Measurements from ENCODE around the gene RGL4. TPM values are rescaled to one million over a fixed set of nuclear protein-coding genes. Genes with fewer than 3 reads are reported as not detected.

RGL4 gene
- total and polyA plus RNA-seq, 2 donors (not counting 1 experiment from before 2014, with no cell fraction given): 0.81 to 2.7 TPM

DNA sequence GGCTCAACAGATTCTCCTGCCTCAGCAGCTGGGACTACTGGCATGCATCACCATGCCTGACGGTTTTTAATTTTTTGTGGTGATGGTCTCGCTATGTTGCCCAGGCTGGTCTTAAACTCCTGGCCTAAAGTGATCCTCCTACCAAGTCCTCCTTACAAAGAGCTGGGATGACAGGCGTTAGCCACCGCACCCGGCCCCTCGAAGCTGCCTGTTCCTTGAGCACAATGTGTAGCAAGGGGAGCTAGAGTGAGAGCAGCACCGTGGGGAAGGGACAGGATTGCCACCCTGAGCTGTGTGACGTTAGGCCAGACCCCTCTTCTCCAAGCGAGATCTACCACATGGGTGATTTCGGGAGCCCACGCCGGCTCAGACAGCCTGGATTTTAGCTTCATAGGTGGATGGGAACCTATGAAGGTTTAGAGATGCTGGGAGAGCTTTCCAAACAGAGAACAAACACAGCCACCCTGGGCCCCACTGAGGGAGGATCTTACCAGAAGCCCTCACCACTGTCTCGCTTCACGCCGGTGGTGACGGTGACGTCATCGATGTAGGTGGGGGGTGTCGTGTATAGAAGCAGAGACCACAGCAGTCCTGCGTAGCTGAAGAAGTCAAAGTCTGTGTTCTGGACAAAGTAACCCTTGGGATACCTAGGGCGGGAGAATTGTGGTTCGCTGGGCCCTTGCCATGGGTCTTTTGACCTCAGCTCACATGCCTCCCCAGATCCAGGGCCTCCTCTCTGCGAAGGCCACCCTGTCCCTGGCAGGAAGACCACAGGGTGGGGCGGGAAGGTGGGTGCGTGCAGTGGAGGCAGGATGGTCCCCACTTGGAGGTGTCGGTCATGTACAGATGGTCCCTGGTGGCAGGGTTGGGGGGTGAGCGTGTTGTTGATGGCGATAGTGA is 23.1 kb downstream of the RGL4 start:
- DNase-seq: no peak
- H2AFZ ChIP-seq (ENCODE audit: insufficient read depth, low read depth, low read length, poor library complexity, severe bottlenecking): no peak overlapping the region
- intact Hi-C loops (cut with micrococcal nuclease): no loop called here
- POLR2A ChIA-PET: interaction anchor here (1.4 kb wide), 1 partner anchor 18 kb away, joined by 3 read pairs; no protein-coding TSS in a partner anchor
- H3K79me2 ChIP-seq (ENCODE audit: control insufficient read depth, insufficient read depth, low read length): peaks cover 34% of the 10 kb centered on the region
- no peaks in the 10 kb centered on the region for H3K27me3 ChIP-seq (replicated peaks in 1 of 4; ENCODE audit: control extremely low read depth in 1 of 4, control insufficient read depth in 3 of 4, insufficient read depth in 4 of 4, low read length in 3 of 4)
- peaks cover 13 to 19% of the 10 kb centered on the region in 2 donors for H3K4me1 ChIP-seq (ENCODE audit: control insufficient read depth in 2 of 2, insufficient read depth in 2 of 2, low read length in 2 of 2)
- no peak overlapping the region for H3K27ac ChIP-seq (ENCODE audit: low read length in 2 of 2)
- H3K36me3 ChIP-seq (replicated peaks in 1 of 2; ENCODE audit: control extremely low read depth in 1 of 2, control insufficient read depth in 1 of 2, extremely low read depth in 1 of 2, insufficient read depth in 2 of 2, low read length in 1 of 2): peaks cover 0 to 45% of the 10 kb centered on the region in 2 experiments
- ATAC-seq (ENCODE audit: low read depth): no peak
- no peaks in the 10 kb centered on the region for H3K9me3 ChIP-seq (ENCODE audit: control extremely low read depth in 1 of 3, control insufficient read depth in 2 of 3, insufficient read depth in 1 of 3, low read length in 2 of 3)
- H3K4me2 ChIP-seq (replicated peaks; ENCODE audit: low read depth, low read length, poor library complexity, severe bottlenecking): no peak overlapping the region
- H3K27ac Mint-ChIP-seq: peak overlapping the region; percentile 32
- no peaks in the 10 kb centered on the region for H3K27me3 Mint-ChIP-seq
- H3K4me1 Mint-ChIP-seq: peaks cover 20% of the 10 kb centered on the region
- no peak overlapping the region for H3K9ac ChIP-seq (ENCODE audit: low read length)
- CTCF ChIA-PET: interaction anchor here (0.6 to 1.0 kb wide), 2 partner anchors 16 to 154 kb away, joined by 3 to 4 read pairs; no protein-coding TSS in a partner anchor
- peak overlapping the region; percentile 26 for H3K4me3 Mint-ChIP-seq
- WGBS (ENCODE audit: insufficient coverage): 91% methylated on average over 19 of the region's 28 CpGs
- H4K20me1 ChIP-seq (ENCODE audit: control insufficient read depth, insufficient read depth, low read length, poor library complexity, severe bottlenecking): no peaks in the 10 kb centered on the region
- H3K4me3 ChIP-seq (ENCODE audit: control extremely low read depth in 1 of 5, extremely low read depth in 1 of 5, insufficient read depth in 1 of 5, low read depth in 2 of 5, low read length in 4 of 5): no peak overlapping the region
- TF ChIP-seq, protein P1, sequence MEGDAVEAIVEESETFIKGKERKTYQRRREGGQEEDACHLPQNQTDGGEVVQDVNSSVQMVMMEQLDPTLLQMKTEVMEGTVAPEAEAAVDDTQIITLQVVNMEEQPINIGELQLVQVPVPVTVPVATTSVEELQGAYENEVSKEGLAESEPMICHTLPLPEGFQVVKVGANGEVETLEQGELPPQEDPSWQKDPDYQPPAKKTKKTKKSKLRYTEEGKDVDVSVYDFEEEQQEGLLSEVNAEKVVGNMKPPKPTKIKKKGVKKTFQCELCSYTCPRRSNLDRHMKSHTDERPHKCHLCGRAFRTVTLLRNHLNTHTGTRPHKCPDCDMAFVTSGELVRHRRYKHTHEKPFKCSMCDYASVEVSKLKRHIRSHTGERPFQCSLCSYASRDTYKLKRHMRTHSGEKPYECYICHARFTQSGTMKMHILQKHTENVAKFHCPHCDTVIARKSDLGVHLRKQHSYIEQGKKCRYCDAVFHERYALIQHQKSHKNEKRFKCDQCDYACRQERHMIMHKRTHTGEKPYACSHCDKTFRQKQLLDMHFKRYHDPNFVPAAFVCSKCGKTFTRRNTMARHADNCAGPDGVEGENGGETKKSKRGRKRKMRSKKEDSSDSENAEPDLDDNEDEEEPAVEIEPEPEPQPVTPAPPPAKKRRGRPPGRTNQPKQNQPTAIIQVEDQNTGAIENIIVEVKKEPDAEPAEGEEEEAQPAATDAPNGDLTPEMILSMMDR (IDR thresholded peaks at IDR 0.05): no peak
- TF ChIP-seq EZH2 (IDR thresholded peaks at IDR 0.05; ENCODE audit: borderline replicate concordance, insufficient read depth, low read depth, low read length, poor library complexity, severe bottlenecking): no peak
- H3K9me3 Mint-ChIP-seq (ENCODE audit: insufficient read depth): no peaks in the 10 kb centered on the region

All from B cell (primary cell).